ENCODE results near the gene STEAP3. TPM values are rescaled to one million over a fixed set of nuclear protein-coding genes. Genes with fewer than 3 reads are reported as not detected.

STEAP3 gene
- total RNA-seq, 1 donor from 2014 or later: 0.94 TPM

- Mint-ChIP-seq H3K27me3 (ENCODE audit: low read depth) (no peaks in the 10 kb centered on the region), H3K9me3 (no peaks in the 10 kb centered on the region), H3K4me1 (peaks cover 3% of the 10 kb centered on the region), H3K27ac (no peak overlapping the region), H3K36me3 (no peaks in the 10 kb centered on the region), H3K4me3 (no peak overlapping the region)
- no peak for TF ChIP-seq CTCF (IDR thresholded peaks at IDR 0.05; ENCODE audit: unreplicated experiment)
- DNase-seq (ENCODE audit: low spot score in 2 of 2, unreplicated experiment in 2 of 2): no peak
These were observed 82.6 kb downstream of the STEAP3 start for GRCh38 chr2:119306196-119306590.

- DNase-seq (ENCODE audit: low spot score in 2 of 2, unreplicated experiment in 2 of 2): no peak
- Mint-ChIP-seq H3K9me3 (no peaks in the 10 kb centered on the region), H3K4me1 (peaks cover 11% of the 10 kb centered on the region), H3K27me3 (ENCODE audit: low read depth) (no peaks in the 10 kb centered on the region), H3K36me3 (no peaks in the 10 kb centered on the region), H3K4me3 (no peak overlapping the region), H3K27ac (no peak overlapping the region)
- TF ChIP-seq CTCF (IDR thresholded peaks at IDR 0.05; ENCODE audit: unreplicated experiment): no peak
These were observed 83.9 kb downstream of the STEAP3 start for GRCh38 chr2:119307419-119308140.

- no peak for TF ChIP-seq CTCF (IDR thresholded peaks at IDR 0.05; ENCODE audit: unreplicated experiment)
- no peaks in the 10 kb centered on the region for H3K27me3 Mint-ChIP-seq (ENCODE audit: low read depth)
- peaks cover 11% of the 10 kb centered on the region for H3K4me1 Mint-ChIP-seq
- DNase-seq (ENCODE audit: low spot score in 2 of 2, unreplicated experiment in 2 of 2): no peak
- H3K4me3 Mint-ChIP-seq: no peak overlapping the region
- H3K27ac Mint-ChIP-seq: no peak overlapping the region
- H3K36me3 Mint-ChIP-seq: no peaks in the 10 kb centered on the region
- no peaks in the 10 kb centered on the region for H3K9me3 Mint-ChIP-seq
These were observed 85.2 kb downstream of the STEAP3 start for GRCh38 chr2:119308793-119309330.

- Mint-ChIP-seq H3K4me1 (peaks cover 20% of the 10 kb centered on the region), H3K4me3 (no peak overlapping the region)
- DNase-seq (ENCODE audit: low spot score in 2 of 2, unreplicated experiment in 2 of 2): no peak
These were observed 87.7 kb downstream of the STEAP3 start for GRCh38 chr2:119311371-119311770.

GRCh38 chr2:119311831-119312230, 88.2 kb downstream of the STEAP3 start:
- Mint-ChIP-seq H3K4me3 (no peak overlapping the region), H3K27ac (no peak overlapping the region), H3K36me3 (peaks cover 5% of the 10 kb centered on the region), H3K4me1 (peaks cover 20% of the 10 kb centered on the region), H3K27me3 (ENCODE audit: low read depth) (no peaks in the 10 kb centered on the region), H3K9me3 (peaks cover 10% of the 10 kb centered on the region)
- no peak for DNase-seq (ENCODE audit: low spot score in 2 of 2, unreplicated experiment in 2 of 2)
- no peak for TF ChIP-seq CTCF (IDR thresholded peaks at IDR 0.05; ENCODE audit: unreplicated experiment)

More at GRCh38 chr2:119311371-119311770, 87.7 kb downstream of the STEAP3 start:
- H3K36me3 Mint-ChIP-seq: peaks cover 5% of the 10 kb centered on the region
- no peaks in the 10 kb centered on the region for H3K27me3 Mint-ChIP-seq (ENCODE audit: low read depth)
- peaks cover 10% of the 10 kb centered on the region for H3K9me3 Mint-ChIP-seq
- H3K27ac Mint-ChIP-seq: no peak overlapping the region
- no peak for TF ChIP-seq CTCF (IDR thresholded peaks at IDR 0.05; ENCODE audit: unreplicated experiment)

Other genes starting within 250 kb of the STEAP3 start
- not detected in 3 replicates for gene C1QL2, start 65.1 kb upstream of the STEAP3 start, total RNA-seq
- gene C2orf76, start 143.0 kb downstream of the STEAP3 start, total RNA-seq: 8.4 to 12.2 TPM (median 9.2 TPM) in 3 replicates
- gene DBI, start 143.1 kb downstream of the STEAP3 start, total RNA-seq: 38.9 to 44.9 TPM (median 43.3 TPM) in 3 replicates
- 11.9 to 13.6 TPM (median 12.6 TPM) in 3 replicates for gene TMEM37, start 208.0 kb downstream of the STEAP3 start, total RNA-seq

Data from mesothelial cell of epicardium (in vitro differentiated cells).